Natural killer cell (primary cell): Measurements from ENCODE around the gene LOXL1. TPM values are rescaled to one million over a fixed set of nuclear protein-coding genes. Genes with fewer than 3 reads are reported as not detected.

Experiments
- ATAC-seq, 3 donors: fragments of 150-1000 bp in 2 of 3; fragments of 200-7000 bp in 1 of 3; cut with Tn5 transposase; 1 replicate in 1 of 3; 2 replicates in 2 of 3; pipeline ENCODE4 v1.10.0; 2021; ENCODE audit warnings: mild to moderate bottlenecking in 2 of 3, moderate library complexity in 2 of 3
- DNase-seq, 2 donors: peaks; one replicate each; pipeline versions ENCODE4 v3.0.0 to v3.0.0-alpha.2; 2013 to 2021; ENCODE audit warnings: mixed read lengths in 1 of 2
- H3K27ac ChIP-seq: one replicate; pipeline ENCODE4 v1.5.1; 2013; ENCODE audit warnings: mild to moderate bottlenecking, low read length
- H3K27me3 ChIP-seq: one replicate; pipeline ENCODE4 v1.6.1; 2013; ENCODE audit warnings: low read length; ENCODE audit not compliant: control insufficient read depth, insufficient read depth
- H3K36me3 ChIP-seq: one replicate; pipeline ENCODE4 v1.6.1; 2013; ENCODE audit warnings: low read length; ENCODE audit not compliant: control insufficient read depth, insufficient read depth
- H3K4me1 ChIP-seq: one replicate; pipeline ENCODE4 v1.6.1; 2013; ENCODE audit warnings: low read length; ENCODE audit not compliant: control insufficient read depth, insufficient read depth
- H3K4me3 ChIP-seq: one replicate; pipeline ENCODE4 v1.5.1; 2013; ENCODE audit warnings: low read length
- H3K9me3 ChIP-seq: one replicate; pipeline ENCODE4 v1.6.1; 2013; ENCODE audit warnings: low read length; ENCODE audit not compliant: control insufficient read depth, insufficient read depth
- H3K27ac Mint-ChIP-seq, 2 donors: one replicate each; pipeline ENCODE4 v1.8.0; 2022; ENCODE audit warnings: mild to moderate bottlenecking in 2 of 2, mixed read lengths in 2 of 2, moderate library complexity in 1 of 2
- H3K27me3 Mint-ChIP-seq, 2 donors: one replicate each; pipeline ENCODE4 v1.8.0; 2022; ENCODE audit warnings: low read depth in 2 of 2, mixed read lengths in 2 of 2
- H3K36me3 Mint-ChIP-seq: one replicate; pipeline ENCODE4 v1.8.0; 2022; ENCODE audit warnings: mixed read lengths
- H3K4me1 Mint-ChIP-seq, 2 donors: one replicate each; pipeline ENCODE4 v1.8.0; 2022; ENCODE audit warnings: mixed read lengths in 2 of 2
- H3K4me3 Mint-ChIP-seq: one replicate; pipeline ENCODE4 v1.8.0; 2022; ENCODE audit warnings: mild to moderate bottlenecking, moderate library complexity, mixed read lengths
- H3K9me3 Mint-ChIP-seq, 2 donors: one replicate each; pipeline ENCODE4 v1.8.0; 2022; ENCODE audit warnings: mixed read lengths in 2 of 2
- CTCF ChIP-seq: fragments of 200-600 bp; IDR thresholded peaks from one replicate; pipeline ENCODE4 v1.8.0; 2022; ENCODE audit warnings: antibody characterized with exemption
- WGBS: methylation state at CpG from one replicate; pipeline ENCODE4 v1.1.7; 2013; ENCODE audit warnings: missing lambda C conversion rate; ENCODE audit not compliant: insufficient coverage; 5-methylcytosine and 5-hydroxymethylcytosine counted together
- intact Hi-C: fragments of 100-400 bp; cut with micrococcal nuclease; formaldehyde crosslinking; loops from one replicate; pipeline ENCODE4 v1.14.2; 2022
- total RNA-seq, 4 donors: library from RNA; stranded (reverse); fragments of 120-200 nt in 1 of 4; gene quantifications; one replicate each; pipeline versions ENCODE4 v1.2.3 to v1.2.4, GENCODE V29; 2013 to 2022

The LOXL1 gene
- total RNA-seq, 3 donors from 2014 or later (not counting 1 experiment from before 2014, with no cell fraction given), result 1.1 to 1.4 (median 1.3) TPM

GRCh38 chr15:73935547-73935946 lies 9.3 kb downstream of the LOXL1 start:
- Mint-ChIP-seq H3K4me1 (no peaks in the 10 kb centered on the region), H3K27ac (no peak overlapping the region), H3K9me3 (no peaks in the 10 kb centered on the region), H3K36me3 (no peaks in the 10 kb centered on the region), H3K4me3 (no peak overlapping the region), H3K27me3 (peaks cover 0 to 7% of the 10 kb centered on the region in 2 donors)
- Histone ChIP-seq H3K36me3 (no peaks in the 10 kb centered on the region), H3K27me3 (no peaks in the 10 kb centered on the region), H3K27ac (no peak overlapping the region), H3K4me3 (no peak overlapping the region), H3K4me1 (no peaks in the 10 kb centered on the region), H3K9me3 (no peaks in the 10 kb centered on the region)
- DNase-seq (no peak), ATAC-seq (no peak)
- no peak for TF ChIP-seq CTCF
- intact Hi-C loops, result no loop called here
- WGBS, result 75% methylated on average over 3 of the region's 4 CpGs

GRCh38 chr15:73936181-73936580 lies 9.9 kb downstream of the LOXL1 start:
- no peak for ATAC-seq
- no peak for TF ChIP-seq CTCF
- Mint-ChIP-seq H3K27ac (no peak overlapping the region), H3K9me3 (no peaks in the 10 kb centered on the region), H3K4me1 (no peaks in the 10 kb centered on the region), H3K4me3 (no peak overlapping the region), H3K36me3 (no peaks in the 10 kb centered on the region), H3K27me3 (peaks cover 0 to 6% of the 10 kb centered on the region in 2 donors)
- H3K9me3 ChIP-seq, result no peaks in the 10 kb centered on the region
- H3K36me3 ChIP-seq, result no peaks in the 10 kb centered on the region
- intact Hi-C loops, result no loop called here
- DNase-seq, result no peak
- 80% methylated on average over 5 of the region's 5 CpGs for WGBS
- peaks cover 2% of the 10 kb centered on the region for H3K4me1 ChIP-seq
- H3K4me3 ChIP-seq, result no peak overlapping the region
- no peak overlapping the region for H3K27ac ChIP-seq
- H3K27me3 ChIP-seq, result no peaks in the 10 kb centered on the region

GRCh38 chr15:73936588-73937290 lies 10.5 kb downstream of the LOXL1 start:
- WGBS, result 63% methylated on average over 11 of the region's 12 CpGs

More at GRCh38 chr15:73936588-73937290, 10.5 kb downstream of the LOXL1 start:
- H3K27ac ChIP-seq, result no peak overlapping the region
- H3K36me3 Mint-ChIP-seq, result no peaks in the 10 kb centered on the region
- peaks cover 3 to 4% of the 10 kb centered on the region in 2 donors for H3K4me1 Mint-ChIP-seq
- no peaks in the 10 kb centered on the region for H3K36me3 ChIP-seq
- ATAC-seq (no peak), DNase-seq (no peak)
- H3K4me3 Mint-ChIP-seq, result no peak overlapping the region
- no peak overlapping the region for H3K4me3 ChIP-seq
- H3K9me3 Mint-ChIP-seq, result no peaks in the 10 kb centered on the region
- H3K4me1 ChIP-seq, result peaks cover 8% of the 10 kb centered on the region
- H3K27ac Mint-ChIP-seq, result no peak overlapping the region
- H3K9me3 ChIP-seq, result no peaks in the 10 kb centered on the region
- H3K27me3 ChIP-seq, result no peaks in the 10 kb centered on the region
- H3K27me3 Mint-ChIP-seq, result peaks cover 0 to under 1% of the 10 kb centered on the region in 2 donors
- intact Hi-C loops, result no loop called here
- no peak for TF ChIP-seq CTCF
